ENCODE measurements around the gene DMAC2. TPM values are rescaled to one million over a fixed set of nuclear protein-coding genes. Genes with fewer than 3 reads are reported as not detected.

DMAC2 gene
- polyA plus RNA-seq, 1 donor from 2014 or later, result 59.8 TPM

GRCh38 chr19:41455936-41456335 is 16.2 kb upstream of the DMAC2 start:
- H3K9me3 ChIP-seq (ENCODE audit: low read length), result no peaks in the 10 kb centered on the region
- H3K79me2 ChIP-seq (replicated peaks; ENCODE audit: insufficient read depth, low read length), result no peaks in the 10 kb centered on the region
- H3K9ac ChIP-seq (ENCODE audit: low read length), result no peak overlapping the region
- no peaks in the 10 kb centered on the region for H3K9me2 ChIP-seq (ENCODE audit: insufficient read depth, low read length)
- TF ChIP-seq MXI1 (conservative IDR thresholded peaks at IDR 0.05; ENCODE audit: poor library complexity, severe bottlenecking) (no peak), POLR2AphosphoS5 (IDR thresholded peaks at IDR 0.05) (no peak), TAF1 (IDR thresholded peaks at IDR 0.05; ENCODE audit: low read depth) (no peak), REST (IDR thresholded peaks at IDR 0.05; ENCODE audit: borderline replicate concordance) (no peak), SMC3 (conservative IDR thresholded peaks at IDR 0.05; ENCODE audit: poor library complexity) (no peak), RAD21 (conservative IDR thresholded peaks at IDR 0.05) (no peak), CTCF (IDR thresholded peaks at IDR 0.05; ENCODE audit: poor library complexity, severe bottlenecking) (no peak), EZH2 (IDR thresholded peaks at IDR 0.05; ENCODE audit: borderline replicate concordance, insufficient read depth, low read length, poor library complexity, severe bottlenecking) (no peak), EP300 (conservative IDR thresholded peaks at IDR 0.05; ENCODE audit: poor library complexity, severe bottlenecking) (no peak)
- H3K27me3 ChIP-seq (ENCODE audit: insufficient read depth, low read depth, low read length), result no peaks in the 10 kb centered on the region
- H3K36me3 ChIP-seq (ENCODE audit: insufficient read depth, low read length), result no peaks in the 10 kb centered on the region
- no peaks in the 10 kb centered on the region for H4K20me1 ChIP-seq (ENCODE audit: insufficient read depth)
- H3K4me2 ChIP-seq (ENCODE audit: low read length), result no peak overlapping the region
- H3K27ac ChIP-seq (ENCODE audit: low read length), result no peak overlapping the region
- no peak overlapping the region for H3K4me3 ChIP-seq (ENCODE audit: low read length)
- no peaks in the 10 kb centered on the region for H3F3A ChIP-seq (ENCODE audit: insufficient read depth, low read length, poor library complexity, severe bottlenecking)
- no peak overlapping the region for H2AFZ ChIP-seq (ENCODE audit: low read depth, low read length)

- H4K20me1 ChIP-seq (ENCODE audit: insufficient read depth), result no peaks in the 10 kb centered on the region
- H3K9me3 ChIP-seq (ENCODE audit: low read length), result no peaks in the 10 kb centered on the region
- no peaks in the 10 kb centered on the region for H3K9me2 ChIP-seq (ENCODE audit: insufficient read depth, low read length)
- no peak overlapping the region for H3K4me3 ChIP-seq (ENCODE audit: low read length)
- H3K27ac ChIP-seq (ENCODE audit: low read length), result no peak overlapping the region
- no peak overlapping the region for H3K4me2 ChIP-seq (ENCODE audit: low read length)
- no peaks in the 10 kb centered on the region for H3K36me3 ChIP-seq (ENCODE audit: insufficient read depth, low read length)
- H2AFZ ChIP-seq (ENCODE audit: low read depth, low read length), result no peak overlapping the region
- H3K9ac ChIP-seq (ENCODE audit: low read length), result no peak overlapping the region
- no peaks in the 10 kb centered on the region for H3K79me2 ChIP-seq (replicated peaks; ENCODE audit: insufficient read depth, low read length)
- H3F3A ChIP-seq (ENCODE audit: insufficient read depth, low read length, poor library complexity, severe bottlenecking), result no peaks in the 10 kb centered on the region
- no peak for TF ChIP-seq MXI1 (conservative IDR thresholded peaks at IDR 0.05; ENCODE audit: poor library complexity, severe bottlenecking)
- TF ChIP-seq SMC3 (conservative IDR thresholded peaks at IDR 0.05; ENCODE audit: poor library complexity), result no peak
- TF ChIP-seq TAF1 (IDR thresholded peaks at IDR 0.05; ENCODE audit: low read depth), result no peak
- no peak for TF ChIP-seq RAD21 (conservative IDR thresholded peaks at IDR 0.05)
- TF ChIP-seq CTCF (IDR thresholded peaks at IDR 0.05; ENCODE audit: poor library complexity, severe bottlenecking), result no peak
- no peaks in the 10 kb centered on the region for H3K27me3 ChIP-seq (ENCODE audit: insufficient read depth, low read depth, low read length)
Measured at GRCh38 chr19:41452584-41453275, 13.0 kb upstream of the DMAC2 start.

All from neural cell (in vitro differentiated cells).